Measurements from ENCODE around the gene ATG14.

ATG14 gene

DNA sequence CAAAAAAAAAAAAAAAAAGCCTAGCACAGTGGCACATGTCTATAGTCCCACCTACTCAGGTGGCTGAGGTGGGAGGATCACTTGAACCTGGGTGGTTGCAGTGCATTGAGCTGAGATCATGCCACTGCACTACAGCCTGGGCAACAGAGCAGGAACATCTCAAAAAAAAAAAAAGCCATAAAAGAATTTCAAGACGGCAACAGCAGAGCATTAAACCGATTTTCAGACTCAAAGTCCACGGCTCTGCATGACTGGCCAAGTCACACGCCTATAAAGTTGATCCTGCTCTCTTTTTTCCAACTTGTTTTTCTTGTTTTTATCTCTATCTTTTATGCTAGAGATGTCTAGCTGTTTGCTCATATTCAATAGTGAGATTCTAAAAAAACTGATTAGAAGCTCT is 95.1 kb downstream of the ATG14 start:
- TF ChIP-seq, protein P1, sequence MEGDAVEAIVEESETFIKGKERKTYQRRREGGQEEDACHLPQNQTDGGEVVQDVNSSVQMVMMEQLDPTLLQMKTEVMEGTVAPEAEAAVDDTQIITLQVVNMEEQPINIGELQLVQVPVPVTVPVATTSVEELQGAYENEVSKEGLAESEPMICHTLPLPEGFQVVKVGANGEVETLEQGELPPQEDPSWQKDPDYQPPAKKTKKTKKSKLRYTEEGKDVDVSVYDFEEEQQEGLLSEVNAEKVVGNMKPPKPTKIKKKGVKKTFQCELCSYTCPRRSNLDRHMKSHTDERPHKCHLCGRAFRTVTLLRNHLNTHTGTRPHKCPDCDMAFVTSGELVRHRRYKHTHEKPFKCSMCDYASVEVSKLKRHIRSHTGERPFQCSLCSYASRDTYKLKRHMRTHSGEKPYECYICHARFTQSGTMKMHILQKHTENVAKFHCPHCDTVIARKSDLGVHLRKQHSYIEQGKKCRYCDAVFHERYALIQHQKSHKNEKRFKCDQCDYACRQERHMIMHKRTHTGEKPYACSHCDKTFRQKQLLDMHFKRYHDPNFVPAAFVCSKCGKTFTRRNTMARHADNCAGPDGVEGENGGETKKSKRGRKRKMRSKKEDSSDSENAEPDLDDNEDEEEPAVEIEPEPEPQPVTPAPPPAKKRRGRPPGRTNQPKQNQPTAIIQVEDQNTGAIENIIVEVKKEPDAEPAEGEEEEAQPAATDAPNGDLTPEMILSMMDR (IDR thresholded peaks at IDR 0.05; ENCODE audit: low read depth, low read length): no peak
- H3K4me3 ChIP-seq (ENCODE audit: low read depth, low read length): no peak overlapping the region

Measured in WI38 (cell line).